PC-9 (cell line): ENCODE data around the gene NEDD4. TPM values are rescaled to one million over a fixed set of nuclear protein-coding genes. Genes with fewer than 3 reads are reported as not detected.
A peak's percentile ranks its signal among the peaks of the same experiment; 100 is the strongest.

ENCODE experiments used
- BruUV-seq: library from RNA; stranded (reverse); fragments of 400-500 nt; replicated peaks from 2 replicates; lab custom pipeline; 2021; lab: Mats Ljungman, UMichigan
- CTCF ChIA-PET: fragments of 300-600 bp; sonication (Branson Sonifier 250); formaldehyde crosslinking; loops from one replicate; lab custom pipeline; 2022; ENCODE audit warnings: antibody characterized with exemption; lab: Charles Lee
- POLR2A ChIA-PET: fragments of 300-600 bp; sonication (Branson Sonifier 250); formaldehyde crosslinking; loops from one replicate; lab custom pipeline; 2022; ENCODE audit warnings: antibody characterized with exemption; ENCODE audit not compliant: unreplicated experiment; lab: Charles Lee
- DNase-seq, 2 experiments: peaks; one replicate each; pipeline versions ENCODE4 v3.0.0 to v3.0.0-alpha.2; 2015 to 2022; ENCODE audit warnings: mixed read lengths in 1 of 2
- H2AFZ ChIP-seq: fragments of 200-600 bp; sonication (generic); 2 replicates; pipeline ENCODE4 v1.8.1; 2017; ENCODE audit warnings: antibody characterized with exemption
- H3F3A ChIP-seq: fragments of 200-600 bp; sonication (generic); 2 replicates; pipeline ENCODE4 v1.8.1; 2017; ENCODE audit warnings: antibody characterized with exemption, mild to moderate bottlenecking, low read depth; ENCODE audit not compliant: insufficient read depth
- H3K27ac ChIP-seq: fragments of 200-600 bp; sonication (generic); 2 replicates; pipeline ENCODE4 v1.6.1; 2016; ENCODE audit warnings: mixed run types
- H3K27me3 ChIP-seq: fragments of 200-600 bp; sonication (generic); 2 replicates; pipeline ENCODE4 v1.6.1; 2016; ENCODE audit warnings: low read depth, mixed run types; ENCODE audit not compliant: insufficient read depth
- H3K36me3 ChIP-seq: fragments of 200-600 bp; sonication (generic); 2 replicates; pipeline ENCODE4 v1.6.1; 2016; ENCODE audit warnings: low read depth, mixed run types
- H3K4me1 ChIP-seq: fragments of 200-600 bp; sonication (generic); replicated peaks from 2 replicates; pipeline ENCODE4 v1.6.1; 2016; ENCODE audit warnings: mixed run types; ENCODE audit not compliant: insufficient read depth
- H3K4me2 ChIP-seq: fragments of 200-600 bp; sonication (generic); 2 replicates; pipeline ENCODE4 v1.6.1; 2017; ENCODE audit warnings: mixed run types
- H3K4me3 ChIP-seq: fragments of 200-600 bp; sonication (generic); 2 replicates; pipeline ENCODE4 v1.6.1; 2016; ENCODE audit warnings: mixed run types
- H3K79me2 ChIP-seq: fragments of 200-600 bp; sonication (generic); 2 replicates; pipeline ENCODE4 v1.6.1; 2017; ENCODE audit warnings: low read depth, mixed run types
- H3K9me2 ChIP-seq: fragments of 200-600 bp; sonication (generic); 2 replicates; pipeline ENCODE4 v1.8.1; 2017; ENCODE audit warnings: mild to moderate bottlenecking; ENCODE audit not compliant: insufficient read depth
- H3K9me3 ChIP-seq: fragments of 200-600 bp; sonication (generic); 2 replicates; pipeline ENCODE4 v1.8.1; 2016; ENCODE audit warnings: low read depth; ENCODE audit not compliant: insufficient read depth
- H4K20me1 ChIP-seq: fragments of 200-600 bp; sonication (generic); 2 replicates; pipeline ENCODE4 v1.8.1; 2017; ENCODE audit not compliant: insufficient read depth
- EZH2 ChIP-seq: fragments of 200-600 bp; sonication (generic); IDR thresholded peaks from 2 replicates; pipeline ENCODE4 v1.8.0; 2017; ENCODE audit warnings: antibody characterized with exemption, low read depth
- intact Hi-C: fragments of 100-400 bp; cut with micrococcal nuclease; formaldehyde crosslinking; loops from one replicate; pipeline ENCODE4 v1.10.0; 2022; ENCODE audit not compliant: unreplicated experiment
- total RNA-seq: library from RNA; stranded (reverse); gene quantifications from 2 replicates; pipeline ENCODE4 v1.2.3, GENCODE V29; 2021
- TF ChIP-seq, protein P1 (sequence below): fragments of 200-600 bp; sonication (generic); conservative IDR thresholded peaks from 2 replicates; pipeline ENCODE4 v1.6.1; 2017; ENCODE audit warnings: mixed run types, antibody characterized with exemption, mild to moderate bottlenecking, moderate library complexity

Gene NEDD4
- total RNA-seq, 1 experiment from 2014 or later: 24.5 TPM

DNA sequence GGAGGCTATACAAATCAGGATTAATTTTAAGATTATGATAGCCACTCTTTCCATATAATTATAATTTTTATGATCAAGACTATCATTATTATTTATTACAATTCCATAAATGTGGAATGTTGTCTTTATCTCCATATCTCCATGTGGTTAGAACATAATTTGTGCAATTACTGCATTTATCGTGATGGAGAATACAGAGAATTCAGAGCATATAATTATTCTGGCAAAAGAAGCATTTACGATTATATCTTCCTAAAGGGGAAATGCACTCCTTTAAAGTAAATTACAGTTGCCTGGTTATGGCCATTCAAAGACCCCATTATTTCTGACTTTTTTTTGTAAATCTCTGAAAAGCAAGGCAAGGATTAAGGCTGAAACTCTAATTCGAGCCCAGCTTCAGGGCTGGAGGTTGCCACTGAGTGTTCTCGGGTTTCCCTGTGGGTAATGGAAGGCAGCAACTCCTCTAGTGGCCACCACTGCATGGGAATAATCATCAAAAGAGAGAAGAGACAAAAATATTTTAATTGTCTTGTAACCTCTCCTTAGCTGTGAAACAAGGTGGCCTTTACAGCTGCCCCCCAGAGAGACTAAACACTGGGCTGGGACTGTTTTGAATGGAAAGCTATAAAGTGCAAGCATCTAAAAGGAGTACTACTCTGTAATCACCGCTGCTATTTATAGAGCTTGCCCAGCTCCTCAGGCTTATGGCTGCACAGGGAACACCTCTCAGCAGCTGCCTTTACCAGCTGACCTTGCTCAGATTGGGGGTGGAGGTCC, 190.6 kb downstream of the NEDD4 start:
- POLR2A ChIA-PET: no interaction called here

DNA sequence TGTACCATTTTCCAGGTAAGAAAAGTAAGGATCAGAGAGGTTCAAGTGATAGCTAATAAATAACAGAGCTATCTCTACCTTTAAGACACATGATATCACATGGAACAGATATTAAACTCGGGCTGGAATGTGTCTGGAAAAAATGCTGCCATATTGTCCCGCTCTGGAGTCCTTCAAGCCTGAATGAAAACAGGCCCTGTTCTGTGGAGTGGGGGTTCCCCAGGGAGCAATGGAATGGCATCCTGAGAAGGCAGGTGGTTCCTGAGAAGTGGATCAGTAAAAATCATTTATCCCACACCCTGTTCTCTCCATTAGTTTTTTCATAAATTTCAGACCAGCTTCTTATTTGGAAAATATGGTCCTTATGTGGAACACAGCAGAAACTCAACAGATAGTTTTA, 193.2 kb downstream of the NEDD4 start:
- Histone ChIP-seq H3F3A (no peaks in the 10 kb centered on the region), H4K20me1 (no peaks in the 10 kb centered on the region), H3K9me3 (no peaks in the 10 kb centered on the region), H3K4me3 (no peak overlapping the region), H3K4me2 (no peak overlapping the region), H3K27ac (no peak overlapping the region), H3K79me2 (no peaks in the 10 kb centered on the region), H3K36me3 (no peaks in the 10 kb centered on the region), H3K27me3 (no peaks in the 10 kb centered on the region), H2AFZ (peak overlapping the region; percentile 70), H3K4me1 (peaks cover 16% of the 10 kb centered on the region), H3K9me2 (no peaks in the 10 kb centered on the region)
- CTCF ChIA-PET: interaction anchor here (0.6 to 0.9 kb wide), 3 partner anchors 63 to 151 kb away, joined by 4 to 10 read pairs (median 5); no protein-coding TSS in a partner anchor
- TF ChIP-seq, protein P1, sequence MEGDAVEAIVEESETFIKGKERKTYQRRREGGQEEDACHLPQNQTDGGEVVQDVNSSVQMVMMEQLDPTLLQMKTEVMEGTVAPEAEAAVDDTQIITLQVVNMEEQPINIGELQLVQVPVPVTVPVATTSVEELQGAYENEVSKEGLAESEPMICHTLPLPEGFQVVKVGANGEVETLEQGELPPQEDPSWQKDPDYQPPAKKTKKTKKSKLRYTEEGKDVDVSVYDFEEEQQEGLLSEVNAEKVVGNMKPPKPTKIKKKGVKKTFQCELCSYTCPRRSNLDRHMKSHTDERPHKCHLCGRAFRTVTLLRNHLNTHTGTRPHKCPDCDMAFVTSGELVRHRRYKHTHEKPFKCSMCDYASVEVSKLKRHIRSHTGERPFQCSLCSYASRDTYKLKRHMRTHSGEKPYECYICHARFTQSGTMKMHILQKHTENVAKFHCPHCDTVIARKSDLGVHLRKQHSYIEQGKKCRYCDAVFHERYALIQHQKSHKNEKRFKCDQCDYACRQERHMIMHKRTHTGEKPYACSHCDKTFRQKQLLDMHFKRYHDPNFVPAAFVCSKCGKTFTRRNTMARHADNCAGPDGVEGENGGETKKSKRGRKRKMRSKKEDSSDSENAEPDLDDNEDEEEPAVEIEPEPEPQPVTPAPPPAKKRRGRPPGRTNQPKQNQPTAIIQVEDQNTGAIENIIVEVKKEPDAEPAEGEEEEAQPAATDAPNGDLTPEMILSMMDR: no peak
- no peak for TF ChIP-seq EZH2
- no peak for DNase-seq
- POLR2A ChIA-PET: no interaction called here
- intact Hi-C loops: no loop called here
- BruUV-seq: no TSS peak

More for the DNA sequence above, 190.6 kb downstream of the NEDD4 start:
- no TSS peak for BruUV-seq
- H3K4me1 ChIP-seq: peaks cover 5% of the 10 kb centered on the region; the same call in 1 of the 2 replicates
- no peak overlapping the region for H3K4me2 ChIP-seq
- intact Hi-C loops: no loop called here
- CTCF ChIA-PET: no interaction called here
- no peak overlapping the region for H3K27ac ChIP-seq
- H3K4me3 ChIP-seq: no peak overlapping the region
- no peaks in the 10 kb centered on the region for H3K79me2 ChIP-seq
- no peaks in the 10 kb centered on the region for H3K9me2 ChIP-seq
- H3F3A ChIP-seq: no peaks in the 10 kb centered on the region
- TF ChIP-seq, protein P1: no peak
- no peak for TF ChIP-seq EZH2
- H4K20me1 ChIP-seq: no peaks in the 10 kb centered on the region
- DNase-seq: no peak
- H3K27me3 ChIP-seq: no peaks in the 10 kb centered on the region
- H3K36me3 ChIP-seq: no peaks in the 10 kb centered on the region
- no peak overlapping the region for H2AFZ ChIP-seq
- H3K9me3 ChIP-seq: no peaks in the 10 kb centered on the region

DNA sequence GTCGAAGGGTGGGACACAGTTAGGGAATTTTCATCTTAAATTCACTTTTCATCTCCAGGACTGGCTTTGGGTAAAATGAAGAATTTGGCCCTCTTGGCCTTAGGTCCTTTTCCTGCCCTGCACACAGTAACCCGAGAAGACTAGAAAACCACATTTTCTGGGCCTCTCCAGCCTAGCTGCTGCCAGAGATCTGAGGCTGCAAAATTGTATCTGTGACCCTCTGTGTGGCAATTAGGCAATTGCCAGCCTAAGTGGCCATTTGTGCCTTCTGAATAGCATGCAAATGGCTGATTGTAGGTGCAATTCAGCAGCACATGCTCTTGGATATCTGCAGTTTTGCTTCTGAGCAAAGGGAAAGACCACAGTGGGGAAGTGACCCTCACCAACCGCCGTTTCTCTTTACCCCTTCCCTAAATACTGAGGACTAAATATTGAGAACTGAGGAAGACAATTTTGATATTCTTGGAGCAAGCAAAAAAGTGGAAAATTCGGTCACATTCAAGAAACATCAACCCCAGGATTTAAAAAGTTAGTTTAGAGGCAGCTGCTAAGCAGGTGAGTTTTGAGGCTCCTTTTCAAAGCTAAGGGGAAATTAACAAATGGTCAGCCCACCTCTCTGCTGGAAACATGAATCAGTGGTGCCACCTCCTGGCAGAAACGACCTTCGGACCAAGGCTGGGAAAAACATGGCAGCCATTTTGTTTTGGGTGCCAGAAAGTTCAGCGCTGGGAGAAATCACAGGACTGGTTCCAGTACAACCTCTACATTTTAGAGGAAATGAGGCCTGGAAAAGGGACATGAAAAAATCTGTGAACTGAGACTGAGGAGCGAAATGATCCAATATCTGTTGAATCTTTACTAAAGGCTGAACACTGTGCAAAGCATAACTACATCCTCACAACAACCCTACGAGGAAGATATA, 193.9 kb downstream of the NEDD4 start:
- peak in 1 of 2 experiments; percentile 57 for DNase-seq

More for the DNA sequence above, 193.9 kb downstream of the NEDD4 start:
- Histone ChIP-seq H3K36me3 (no peaks in the 10 kb centered on the region), H3F3A (no peaks in the 10 kb centered on the region), H2AFZ (peak overlapping the region; percentile 70), H3K79me2 (no peaks in the 10 kb centered on the region), H3K27me3 (no peaks in the 10 kb centered on the region), H3K9me2 (no peaks in the 10 kb centered on the region), H3K27ac (no peak overlapping the region), H3K4me3 (no peak overlapping the region), H4K20me1 (no peaks in the 10 kb centered on the region), H3K4me2 (no peak overlapping the region), H3K9me3 (no peaks in the 10 kb centered on the region), H3K4me1 (peaks cover 16% of the 10 kb centered on the region)
- BruUV-seq: no TSS peak
- TF ChIP-seq, protein P1: peak; percentile 69
- no peak for TF ChIP-seq EZH2
- ChIA-PET POLR2A (no interaction called here), CTCF (interaction anchor here (0.6 to 0.9 kb wide), 4 partner anchors 48 to 150 kb away, joined by 4 to 10 read pairs (median 4); no protein-coding TSS in a partner anchor)
- intact Hi-C loops: loop anchor here (1.0 to 5.0 kb wide), 2 partner anchors 57 to 151 kb away; partner anchors contain the start of gene PRTG
